Neural crest cell (in vitro differentiated cells): Measurements from ENCODE around the gene C22orf15. TPM values are rescaled to one million over a fixed set of nuclear protein-coding genes. Genes with fewer than 3 reads are reported as not detected.

Source experiments
- DNase-seq: peaks from one replicate; pipeline ENCODE4 v3.0.0; 2021; ENCODE audit warnings: low read depth, mixed read lengths, low spot score
- H3K27ac Mint-ChIP-seq: one replicate; pipeline ENCODE4 v1.8.0; 2021; ENCODE audit warnings: mild to moderate bottlenecking, mixed read lengths; ENCODE audit not compliant: unreplicated experiment
- H3K27me3 Mint-ChIP-seq: 2 replicates; pipeline ENCODE4 v1.8.0; 2021; ENCODE audit warnings: low read depth, mild to moderate bottlenecking, mixed read lengths
- H3K36me3 Mint-ChIP-seq: 2 replicates; pipeline ENCODE4 v1.8.0; 2021; ENCODE audit warnings: low read depth, mild to moderate bottlenecking, mixed read lengths
- H3K4me1 Mint-ChIP-seq: 2 replicates; pipeline ENCODE4 v1.8.0; 2021; ENCODE audit warnings: mixed read lengths
- H3K4me3 Mint-ChIP-seq: one replicate; pipeline ENCODE4 v1.8.0; 2021; ENCODE audit warnings: mild to moderate bottlenecking, mixed read lengths
- H3K9me3 Mint-ChIP-seq: 2 replicates; pipeline ENCODE4 v1.8.0; 2021; ENCODE audit warnings: mixed read lengths
- CTCF ChIP-seq: fragments of 200-600 bp; sonication (generic); conservative IDR thresholded peaks from 2 replicates; pipeline ENCODE4 v1.5.0; 2021; ENCODE audit warnings: antibody characterized with exemption, mild to moderate bottlenecking
- total RNA-seq: library from RNA; stranded (reverse); gene quantifications from 2 replicates; pipeline ENCODE4 v1.2.1, GENCODE V29; 2021

C22orf15 gene
- total RNA-seq, 1 donor from 2014 or later = 0.79 TPM

- no peaks in the 10 kb centered on the region for H3K9me3 Mint-ChIP-seq
- peaks cover 19% of the 10 kb centered on the region for H3K4me1 Mint-ChIP-seq
- no peak overlapping the region for H3K27ac Mint-ChIP-seq
- H3K27me3 Mint-ChIP-seq = peaks cover 10% of the 10 kb centered on the region
- no peak for DNase-seq
- no peaks in the 10 kb centered on the region for H3K36me3 Mint-ChIP-seq
- no peak overlapping the region for H3K4me3 Mint-ChIP-seq
- TF ChIP-seq CTCF = no peak
Observed at GRCh38 chr22:23777776-23778576, 15.2 kb downstream of the C22orf15 start.

GRCh38 chr22:23778577-23778900 is 15.7 kb downstream of the C22orf15 start:
- H3K27ac Mint-ChIP-seq = no peak overlapping the region
- no peak overlapping the region for H3K4me3 Mint-ChIP-seq
- peaks cover 14% of the 10 kb centered on the region for H3K4me1 Mint-ChIP-seq
- DNase-seq = no peak
- no peak for TF ChIP-seq CTCF
- H3K36me3 Mint-ChIP-seq = no peaks in the 10 kb centered on the region
- H3K27me3 Mint-ChIP-seq = peaks cover 4% of the 10 kb centered on the region
- H3K9me3 Mint-ChIP-seq = no peaks in the 10 kb centered on the region

GRCh38 chr22:23779083-23779482 is 16.3 kb downstream of the C22orf15 start:
- Mint-ChIP-seq H3K36me3 (no peaks in the 10 kb centered on the region), H3K27ac (no peak overlapping the region), H3K27me3 (peaks cover 4% of the 10 kb centered on the region), H3K4me1 (peaks cover 13% of the 10 kb centered on the region), H3K9me3 (no peaks in the 10 kb centered on the region), H3K4me3 (peak overlapping the region; percentile 8)
- no peak for DNase-seq
- TF ChIP-seq CTCF = no peak

GRCh38 chr22:23779731-23780130 is 16.9 kb downstream of the C22orf15 start:
- Mint-ChIP-seq H3K27ac (no peak overlapping the region), H3K4me1 (peaks cover 13% of the 10 kb centered on the region), H3K9me3 (no peaks in the 10 kb centered on the region), H3K27me3 (peaks cover 1% of the 10 kb centered on the region), H3K4me3 (peak overlapping the region; percentile 8), H3K36me3 (no peaks in the 10 kb centered on the region)
- TF ChIP-seq CTCF = no peak
- DNase-seq = no peak

- Mint-ChIP-seq H3K27me3 (no peaks in the 10 kb centered on the region), H3K27ac (no peak overlapping the region)
Observed at GRCh38 chr22:23780146-23780748, 17.5 kb downstream of the C22orf15 start.

More at GRCh38 chr22:23780146-23780748, 17.5 kb downstream of the C22orf15 start:
- peaks cover 13% of the 10 kb centered on the region for H3K4me1 Mint-ChIP-seq
- no peaks in the 10 kb centered on the region for H3K9me3 Mint-ChIP-seq
- H3K4me3 Mint-ChIP-seq = no peak overlapping the region
- TF ChIP-seq CTCF = no peak
- H3K36me3 Mint-ChIP-seq = no peaks in the 10 kb centered on the region
- DNase-seq = no peak
